Measurements from ENCODE around the gene LRG1.

LRG1 gene

DNA sequence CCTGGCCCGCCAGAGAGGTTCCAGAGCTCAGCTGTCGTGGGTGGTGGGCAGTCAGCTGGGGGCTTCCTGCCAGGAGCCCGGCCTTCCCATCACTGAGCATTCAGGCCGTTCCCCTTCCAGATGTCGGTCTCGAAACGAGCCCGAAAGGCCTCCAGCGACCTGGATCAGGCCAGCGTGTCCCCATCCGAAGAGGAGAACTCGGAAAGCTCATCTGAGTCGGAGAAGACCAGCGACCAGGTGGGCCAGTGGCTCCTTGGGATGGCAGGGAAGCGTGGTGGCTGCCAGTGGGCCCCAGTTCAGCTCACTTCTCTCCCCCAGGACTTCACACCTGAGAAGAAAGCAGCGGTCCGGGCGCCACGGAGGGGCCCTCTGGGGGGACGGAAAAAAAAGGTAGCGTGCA is 48.4 kb downstream of the LRG1 start:
- DNase-seq = no peak

- DNase-seq = no peak
Measured at GRCh38 chr19:4488496-4488895, 51.3 kb downstream of the LRG1 start.

DNA sequence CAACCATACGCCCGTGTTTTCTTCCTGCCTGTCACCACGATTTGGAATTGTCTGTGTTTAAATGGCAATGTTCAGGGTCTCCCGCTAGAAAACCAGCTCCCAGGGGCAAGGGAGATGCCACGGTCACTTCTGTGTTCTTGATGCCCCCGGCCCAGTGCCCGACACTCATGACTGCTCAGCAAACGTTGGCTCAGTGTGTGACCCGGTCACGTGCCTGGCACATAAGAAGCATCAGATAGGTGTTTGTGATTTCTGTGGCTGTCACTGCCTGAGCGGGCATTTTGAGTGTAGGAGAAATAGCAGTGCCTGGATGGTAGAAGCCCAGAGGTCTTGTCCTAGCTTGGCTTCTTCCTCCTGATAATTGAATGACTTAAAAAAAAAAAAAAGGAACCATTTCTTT is 52.3 kb downstream of the LRG1 start:
- DNase-seq = no peak
